ENCODE results near the gene VAMP4.
A peak's percentile ranks its signal among the peaks of the same experiment; 100 is the strongest.

The VAMP4 gene, protein sequence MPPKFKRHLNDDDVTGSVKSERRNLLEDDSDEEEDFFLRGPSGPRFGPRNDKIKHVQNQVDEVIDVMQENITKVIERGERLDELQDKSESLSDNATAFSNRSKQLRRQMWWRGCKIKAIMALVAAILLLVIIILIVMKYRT

DNA sequence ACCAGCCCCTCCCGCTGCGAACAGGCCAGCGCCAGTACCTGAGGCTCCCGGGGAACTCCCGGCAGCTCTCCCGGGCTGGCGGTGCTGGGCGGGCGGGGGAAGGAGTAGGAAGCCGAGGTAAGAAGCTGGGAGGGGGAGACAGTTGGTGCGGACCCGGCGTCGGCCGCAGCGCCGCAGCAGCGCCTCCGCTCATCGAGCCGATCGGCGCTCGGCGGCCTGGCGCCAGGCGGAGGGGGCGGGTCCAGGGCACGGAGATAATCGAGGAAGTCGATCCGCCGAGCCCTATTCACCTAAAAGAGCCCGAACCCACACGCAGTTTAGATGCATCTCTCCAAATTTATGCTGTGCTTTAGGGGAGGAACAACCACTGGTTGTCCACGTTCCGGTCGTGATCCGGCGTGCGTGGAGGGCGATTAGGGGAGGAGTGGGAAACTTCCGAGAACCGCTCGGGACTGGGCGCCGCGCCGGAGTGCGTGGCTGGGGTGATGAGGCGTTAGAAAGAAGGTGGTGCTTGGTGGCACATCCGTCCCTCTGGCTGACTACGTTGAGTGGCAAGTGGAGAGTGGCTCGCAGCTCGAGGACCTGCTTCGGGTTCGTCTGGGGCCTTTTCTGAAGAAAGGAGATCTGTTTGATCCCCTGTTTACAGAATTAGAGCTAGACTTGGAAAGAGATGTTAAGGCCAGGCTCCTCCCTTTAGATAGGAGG is at the start of gene VAMP4:
Gene VAMP4 (minus strand): TSS at position 194 of the 705 bp plus-strand sequence. CDS start 3,651 bp downstream, outside the sequence.
- DNase-seq (ENCODE audit: low read depth in 2 of 2), result peak; percentile 58 to 74

DNA sequence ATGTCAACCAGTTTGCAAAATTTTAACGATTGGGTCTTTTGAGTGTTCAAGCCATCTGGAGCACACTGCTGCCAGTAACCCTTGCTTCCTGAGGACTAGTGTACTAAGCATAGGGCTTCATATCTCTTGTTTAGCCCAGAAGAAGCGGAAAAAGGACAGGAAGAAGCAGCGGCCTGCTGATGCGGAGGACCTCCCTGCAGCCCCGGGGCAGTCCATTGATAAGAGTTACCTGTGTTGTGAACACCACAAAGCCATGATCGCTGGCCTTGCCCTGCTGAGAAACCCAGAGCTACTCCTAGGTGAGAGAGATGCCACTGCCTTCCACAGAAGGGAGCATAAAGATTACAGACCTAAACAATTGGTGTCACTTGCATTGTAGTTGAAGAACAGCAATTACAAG is 48.5 kb upstream of the VAMP4 start:
- no peak for DNase-seq (ENCODE audit: low read depth in 2 of 2)

DNA sequence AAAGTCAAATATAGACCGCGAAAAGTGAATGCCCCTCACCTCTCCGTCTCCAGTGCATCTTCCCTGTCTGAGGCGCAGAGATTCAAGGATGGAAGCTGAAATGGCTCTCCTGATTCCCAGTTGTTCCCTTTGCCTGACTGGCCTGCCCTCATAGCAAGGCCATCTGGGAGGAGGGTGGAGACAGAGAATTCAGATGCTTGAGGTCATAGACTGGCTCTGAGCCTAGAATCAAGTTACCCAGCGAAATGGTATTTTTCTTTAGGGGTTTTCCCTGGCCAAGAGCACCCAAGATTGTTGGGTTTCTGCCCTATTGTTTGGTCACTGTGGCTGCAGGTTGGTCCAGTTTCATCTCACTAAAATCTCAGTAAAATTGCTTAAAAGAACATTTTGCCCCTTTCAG is 46.8 kb upstream of the VAMP4 start:
- DNase-seq (ENCODE audit: low read depth in 2 of 2), result no peak

DNA sequence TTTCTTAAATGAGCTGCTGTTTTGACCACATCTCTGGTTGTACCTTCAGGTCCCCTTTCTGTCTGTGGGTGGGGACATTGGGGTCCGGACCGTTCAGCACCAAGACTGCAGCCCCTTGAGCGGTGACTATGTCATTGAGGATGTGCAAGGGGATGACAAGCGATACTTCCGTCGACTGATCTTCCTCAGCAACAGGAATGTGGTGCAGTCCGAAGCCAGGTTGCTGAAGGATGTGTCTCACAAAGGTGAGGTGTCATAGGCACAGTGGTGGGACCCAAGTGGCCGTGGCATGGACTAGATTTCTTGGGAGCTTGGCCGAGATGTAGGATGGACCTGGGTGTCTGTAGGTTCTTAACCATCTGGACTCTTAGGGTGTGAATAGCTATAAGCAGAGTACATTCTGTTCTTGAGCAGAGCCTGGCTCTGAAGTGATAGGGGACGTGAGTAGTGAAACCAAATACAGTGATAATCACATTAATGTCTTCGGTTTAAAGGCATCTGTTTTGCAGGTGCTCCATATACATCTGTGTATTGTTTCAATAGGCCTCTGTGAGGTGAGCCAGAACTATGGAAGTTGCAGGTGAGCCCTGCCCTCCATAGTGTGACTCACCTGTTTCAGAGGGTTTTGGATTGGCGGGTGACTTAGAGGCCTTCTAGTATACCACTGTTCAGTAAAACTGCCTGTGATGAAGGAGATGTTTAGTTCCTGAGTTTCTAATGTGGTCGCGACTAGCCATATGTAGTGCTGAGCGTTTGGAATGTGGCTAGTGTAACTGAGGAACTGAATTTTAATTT is 46.0 kb upstream of the VAMP4 start:
- no peak for DNase-seq (ENCODE audit: low read depth in 2 of 2)

DNA sequence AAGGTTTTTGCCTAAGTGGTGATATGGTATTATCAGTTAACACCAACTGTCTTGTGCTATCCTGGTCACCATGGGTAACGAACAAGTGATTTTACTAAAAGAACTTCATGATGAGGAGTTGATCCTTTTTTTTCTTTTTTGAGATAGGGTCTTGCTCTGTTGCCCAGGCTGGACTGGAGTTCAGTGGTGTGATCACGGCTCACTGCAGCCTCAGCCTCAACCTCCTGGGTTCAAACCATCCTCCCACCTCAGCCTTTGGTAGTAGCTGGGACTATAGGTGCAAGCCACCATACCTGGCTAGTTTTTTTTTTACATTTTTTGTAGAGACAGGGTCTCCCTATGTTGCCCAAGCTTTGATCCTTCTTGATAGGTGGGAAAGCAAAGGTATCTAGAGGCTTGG is 44.7 kb upstream of the VAMP4 start:
- no peak for DNase-seq (ENCODE audit: low read depth in 2 of 2)

DNA sequence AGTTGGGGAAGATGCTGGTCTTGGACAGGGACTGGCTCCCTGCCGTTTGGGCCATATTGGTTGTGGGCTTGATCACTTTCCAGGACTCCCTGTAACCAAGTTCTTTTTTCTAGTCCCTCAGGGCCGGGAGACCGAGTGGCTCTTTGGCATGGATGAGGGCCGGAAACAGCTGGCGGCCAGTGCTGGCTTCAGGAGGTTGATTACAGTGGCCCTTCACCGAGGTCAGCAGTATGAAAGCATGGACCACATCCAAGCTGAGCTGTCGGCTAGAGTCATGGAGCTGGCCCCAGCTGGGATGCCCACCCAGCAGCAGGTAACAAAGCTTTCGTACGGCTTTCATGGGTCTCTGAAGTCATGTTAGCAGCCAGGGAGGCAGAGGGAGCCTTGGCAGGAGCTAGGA is 43.9 kb upstream of the VAMP4 start:
- no peak for DNase-seq (ENCODE audit: low read depth in 2 of 2)

DNA sequence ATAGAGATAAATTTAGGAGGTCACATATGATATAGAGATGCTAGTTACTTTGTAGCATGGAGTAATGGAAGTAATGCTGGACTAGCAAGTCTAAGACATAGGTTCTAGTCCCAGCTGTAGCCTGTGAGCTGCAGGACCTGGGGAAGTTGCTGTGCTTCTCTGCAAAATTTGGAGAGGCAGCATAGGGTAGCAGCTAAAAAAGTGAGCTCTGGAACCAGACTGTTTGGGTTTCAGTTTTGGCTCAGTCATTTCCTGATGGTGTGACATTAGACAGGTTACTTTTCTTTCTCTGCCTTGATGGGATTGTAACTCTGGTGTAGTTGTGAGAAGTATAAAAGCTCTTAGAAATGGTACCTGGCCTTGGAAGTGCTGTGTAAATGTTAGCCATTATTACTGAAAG is 42.9 kb upstream of the VAMP4 start:
- no peak for DNase-seq (ENCODE audit: low read depth in 2 of 2)

DNA sequence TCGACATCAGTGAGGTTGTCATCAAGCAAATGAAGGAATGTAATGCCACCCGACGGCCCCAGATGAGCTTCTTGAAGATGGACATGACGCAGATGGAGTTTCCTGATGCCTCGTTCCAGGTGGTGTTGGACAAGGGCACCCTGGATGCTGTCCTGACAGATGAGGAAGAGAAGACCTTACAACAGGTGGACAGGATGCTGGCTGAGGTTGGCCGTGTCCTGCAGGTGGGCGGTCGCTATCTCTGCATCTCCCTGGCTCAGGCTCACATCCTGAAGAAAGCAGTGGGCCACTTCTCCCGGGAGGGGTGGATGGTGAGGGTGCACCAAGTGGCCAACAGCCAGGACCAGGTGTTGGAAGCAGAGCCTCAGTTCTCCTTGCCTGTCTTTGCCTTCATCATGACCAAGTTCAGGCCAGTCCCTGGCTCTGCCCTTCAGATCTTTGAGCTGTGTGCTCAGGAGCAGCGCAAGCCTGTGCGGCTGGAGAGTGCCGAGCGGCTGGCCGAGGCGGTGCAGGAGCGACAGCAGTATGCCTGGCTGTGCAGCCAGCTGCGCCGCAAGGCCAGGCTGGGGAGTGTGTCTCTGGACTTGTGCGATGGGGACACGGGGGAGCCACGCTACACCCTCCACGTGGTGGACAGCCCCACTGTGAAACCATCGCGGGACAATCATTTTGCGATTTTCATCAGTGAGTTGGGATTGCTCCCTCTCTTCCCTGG is 42.1 kb upstream of the VAMP4 start:
- no peak for DNase-seq (ENCODE audit: low read depth in 2 of 2)

DNA sequence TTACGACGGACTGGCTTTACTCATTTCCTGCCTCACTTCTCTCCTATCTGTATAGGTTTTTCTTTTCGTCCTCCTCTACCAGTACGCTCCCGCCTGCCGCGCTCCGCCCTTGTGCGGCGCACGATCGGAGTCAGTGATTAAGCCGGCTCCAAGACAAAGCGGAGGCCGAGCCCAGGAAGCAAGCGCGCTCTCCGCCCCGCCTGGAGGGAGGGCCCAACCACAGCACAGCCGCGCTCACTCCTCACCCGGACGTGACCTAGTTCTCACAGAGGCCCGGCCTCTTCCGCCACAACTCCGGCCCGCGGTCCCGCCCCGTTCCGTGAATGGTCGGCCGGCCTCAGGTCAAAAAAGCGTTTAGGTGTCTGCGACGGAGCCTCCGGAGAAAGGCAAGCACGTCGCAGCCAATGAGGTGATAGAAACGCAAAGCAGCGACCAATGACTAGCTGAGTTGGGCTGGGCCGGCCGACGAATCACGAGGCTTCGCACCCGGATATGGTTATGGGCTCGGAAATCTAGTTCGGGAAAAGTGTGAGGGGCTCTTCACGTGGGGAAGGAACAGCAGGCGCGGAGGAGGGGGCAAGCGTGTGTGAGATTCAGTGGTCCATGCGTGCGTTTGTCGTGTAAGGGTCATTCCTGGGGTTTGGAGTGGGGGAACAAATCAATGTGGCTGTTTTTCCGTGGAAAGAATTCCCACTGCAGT is 39.5 kb upstream of the VAMP4 start, which contains the start of gene METTL13:
Gene METTL13 (plus strand): TSS at position 485 of the 700 bp plus-strand sequence. CDS start 308 bp downstream, outside the sequence.
- peak; percentile 91 to 94 for DNase-seq (ENCODE audit: low read depth in 2 of 2)

DNA sequence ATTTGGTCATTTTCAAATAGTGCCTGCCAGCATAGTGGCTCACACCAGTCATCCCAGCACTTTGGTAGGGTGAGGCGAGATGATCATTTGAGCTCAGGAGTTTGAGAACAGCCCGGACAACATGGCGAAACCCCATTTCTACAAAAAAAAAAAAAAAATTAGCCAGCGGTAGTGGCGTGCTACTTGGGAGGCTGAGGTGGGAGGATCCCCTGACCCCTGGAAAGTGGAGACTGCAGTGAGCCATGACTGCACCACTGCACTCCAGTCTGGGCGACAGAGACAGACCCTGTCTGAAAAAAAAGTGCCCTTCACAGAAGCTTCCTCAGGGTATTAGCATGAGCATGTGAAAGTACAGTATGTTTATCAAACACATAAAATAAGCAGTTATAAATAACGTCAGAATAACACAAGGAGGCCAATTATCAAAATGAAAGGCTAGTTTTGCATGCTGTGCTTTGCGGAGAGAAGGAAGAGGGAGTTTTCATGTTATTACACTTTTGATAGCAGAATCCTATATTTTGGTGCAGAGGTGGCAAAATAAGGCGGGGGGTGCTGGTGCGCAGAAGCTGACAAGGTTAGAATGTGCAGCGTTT is 38.8 kb upstream of the VAMP4 start:
- no peak for DNase-seq (ENCODE audit: low read depth in 2 of 2)

DNA sequence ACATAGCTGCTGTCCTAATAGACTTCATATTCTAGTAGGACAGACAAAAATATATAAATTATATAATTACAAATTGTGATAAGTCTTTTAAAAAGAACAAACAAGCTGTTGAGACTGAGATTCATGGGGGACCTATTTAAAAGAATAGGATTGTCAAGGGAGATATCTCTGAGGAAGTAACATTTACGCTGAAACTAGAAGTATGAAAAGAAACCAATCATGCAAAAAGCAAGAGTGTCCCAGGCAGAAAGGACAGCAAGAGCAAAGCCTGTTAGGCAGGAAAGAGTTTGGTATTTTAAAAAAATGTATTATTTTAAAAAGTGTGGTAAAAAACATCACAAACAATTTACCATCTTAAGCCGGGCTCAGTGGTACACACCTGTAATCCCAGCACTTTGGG is 30.4 kb upstream of the VAMP4 start:
- no peak for DNase-seq (ENCODE audit: low read depth in 2 of 2)

DNA sequence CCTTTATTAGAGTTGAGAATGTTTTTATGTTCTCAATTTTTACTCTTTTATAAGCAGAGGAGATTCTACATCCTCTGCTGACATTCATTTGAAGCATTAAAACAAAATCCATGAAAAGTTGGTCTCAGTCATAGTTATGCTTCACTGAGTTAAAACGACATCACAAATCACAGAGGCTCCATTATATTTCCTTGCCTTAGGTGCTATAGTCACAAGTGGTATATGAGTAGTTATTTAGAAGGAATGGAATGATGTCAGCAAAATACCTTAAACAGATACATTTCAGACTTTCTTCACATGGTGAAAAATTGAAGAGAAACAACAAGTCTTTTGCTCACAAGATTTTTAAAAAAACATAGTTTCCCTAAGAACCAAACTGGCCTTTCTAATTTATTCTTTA is 27.9 kb upstream of the VAMP4 start:
- no peak for DNase-seq (ENCODE audit: low read depth in 2 of 2)

DNA sequence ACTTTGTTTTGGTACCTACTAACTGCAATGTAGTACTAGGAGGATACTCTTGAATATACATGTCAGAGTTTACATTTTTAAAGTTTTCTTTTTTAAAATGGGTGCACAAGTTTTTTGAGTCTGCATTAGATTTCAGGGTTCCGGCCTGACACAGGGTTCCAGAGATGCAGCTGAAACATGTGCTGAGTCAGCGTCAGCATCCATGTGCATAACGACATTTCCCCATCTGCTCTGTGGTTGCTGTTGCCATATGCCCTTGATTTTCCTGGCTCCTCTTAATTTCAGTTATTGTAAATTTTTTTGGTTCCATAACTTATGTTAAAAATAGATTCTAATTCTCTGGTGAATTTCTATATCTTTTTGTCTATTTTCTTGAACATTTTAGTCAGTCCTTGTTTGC is 27.3 kb upstream of the VAMP4 start:
- no peak for DNase-seq (ENCODE audit: low read depth in 2 of 2)

DNA sequence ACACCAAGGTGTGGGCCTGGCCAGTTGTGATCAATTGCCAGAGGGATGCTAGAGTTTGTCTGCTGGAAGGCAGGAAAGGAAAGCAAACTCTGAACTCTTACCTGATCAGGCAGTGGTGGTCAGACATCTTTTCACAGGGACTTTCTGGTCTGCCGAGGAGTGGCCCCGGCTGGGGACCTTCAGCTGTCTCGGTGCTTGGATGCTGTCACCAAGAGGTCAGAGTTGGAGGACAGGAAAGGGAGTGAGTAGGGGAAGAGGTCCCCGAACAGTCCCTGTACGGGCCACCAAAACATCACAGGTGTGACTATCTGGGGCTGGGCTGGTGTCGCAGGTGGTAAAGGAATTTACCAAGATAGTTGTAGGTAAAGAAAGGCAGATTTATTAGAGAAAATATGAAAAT is 21.9 kb upstream of the VAMP4 start:
- DNase-seq (ENCODE audit: low read depth in 2 of 2), result no peak

DNA sequence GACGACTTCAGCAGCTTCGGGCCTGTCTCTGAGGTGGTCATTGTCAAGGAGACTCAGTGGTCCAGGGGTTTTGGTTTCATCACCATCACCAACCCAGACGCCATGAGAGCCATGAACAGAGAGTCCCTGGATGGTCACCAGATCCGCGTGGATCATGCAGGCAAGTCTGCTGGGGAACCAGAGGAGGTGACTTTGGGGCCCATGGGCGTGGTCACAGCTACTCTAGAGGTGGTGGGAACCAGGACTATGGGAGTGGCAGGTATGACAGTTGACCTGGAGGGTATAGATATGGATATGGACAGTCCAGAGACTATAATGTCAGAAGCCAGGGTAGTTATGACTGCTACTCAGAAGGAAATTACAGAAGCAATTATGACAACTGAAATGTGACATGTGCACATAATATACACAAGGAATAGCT is 20.3 kb upstream of the VAMP4 start:
- DNase-seq (ENCODE audit: low read depth in 2 of 2), result no peak

DNA sequence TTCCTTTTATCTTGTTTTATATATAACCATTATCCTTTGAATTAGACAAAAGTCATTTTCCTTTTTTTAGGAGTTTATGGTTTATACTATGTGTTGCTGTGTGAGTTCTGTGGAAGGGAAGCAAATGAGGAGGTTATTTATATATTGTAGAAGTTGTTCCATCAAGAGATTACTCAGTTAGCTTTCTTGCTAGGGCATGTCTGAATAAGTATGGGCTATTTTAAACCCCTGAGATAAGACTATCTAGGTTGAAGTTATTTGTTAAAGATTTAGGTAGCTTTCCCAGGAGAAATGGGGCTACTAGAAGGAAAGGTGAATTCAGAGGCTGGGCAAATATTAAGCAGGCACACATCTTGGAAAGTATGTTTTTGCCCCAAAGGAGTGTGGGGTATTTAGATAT is 16.1 kb upstream of the VAMP4 start:
- no peak for DNase-seq (ENCODE audit: low read depth in 2 of 2)

DNA sequence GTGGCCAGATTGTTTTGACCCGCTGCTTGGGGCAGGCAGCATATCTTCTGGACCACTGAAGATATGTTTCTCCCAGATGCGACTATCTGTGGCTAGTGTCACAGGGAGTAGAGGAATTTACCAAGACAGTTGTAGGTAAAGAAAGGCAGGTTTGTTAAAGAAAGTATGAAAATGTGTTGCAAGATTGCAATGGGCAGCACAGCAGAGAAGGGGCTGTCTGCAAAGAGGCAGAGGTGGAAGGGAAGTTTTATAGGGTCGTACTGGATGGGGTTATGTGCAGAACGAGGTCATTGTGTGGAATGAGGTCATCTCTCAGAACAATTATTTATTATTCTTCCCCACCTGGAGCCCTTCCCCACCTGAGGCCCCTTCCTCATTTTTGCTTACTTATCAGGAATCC is 15.0 kb upstream of the VAMP4 start:
- DNase-seq (ENCODE audit: low read depth in 2 of 2), result no peak

DNA sequence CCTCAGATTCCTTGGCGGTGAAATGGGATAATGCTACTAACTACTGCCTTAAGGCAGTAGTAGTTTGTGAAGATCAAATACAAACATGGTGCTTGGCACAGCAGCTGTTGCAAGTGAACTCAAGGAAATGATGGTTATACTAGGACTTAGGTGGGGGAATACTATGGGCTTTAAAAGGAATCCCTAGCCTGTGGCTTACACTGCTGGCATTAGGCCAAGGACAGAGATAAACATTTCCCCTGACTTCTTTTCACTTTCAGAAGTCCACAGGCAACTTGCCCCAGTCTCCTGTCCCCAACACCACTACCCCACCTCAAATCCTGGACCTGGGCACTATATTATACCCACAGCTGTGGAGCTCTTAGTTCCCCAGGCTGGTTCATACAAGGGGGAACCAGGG is 13.1 kb upstream of the VAMP4 start:
- no peak for DNase-seq (ENCODE audit: low read depth in 2 of 2)

DNA sequence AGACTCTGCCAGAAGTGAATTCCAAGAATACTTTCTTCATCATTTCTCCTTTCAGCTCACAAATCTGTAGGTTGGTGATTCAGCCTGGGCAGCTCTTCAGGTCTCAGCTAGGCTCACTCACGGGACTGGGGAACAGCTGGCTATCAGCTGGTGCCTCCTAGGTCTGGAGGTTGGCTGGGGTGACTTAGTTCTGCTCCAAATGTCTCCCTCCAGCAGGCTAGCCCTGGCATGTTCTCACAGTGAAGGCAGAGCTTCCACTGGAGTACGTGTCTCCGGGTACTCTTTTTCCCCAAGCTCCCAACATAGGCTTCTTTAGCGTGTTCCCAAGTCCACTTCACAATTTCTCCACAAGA is 12.5 kb upstream of the VAMP4 start:
- no peak for DNase-seq (ENCODE audit: low read depth in 2 of 2)

DNA sequence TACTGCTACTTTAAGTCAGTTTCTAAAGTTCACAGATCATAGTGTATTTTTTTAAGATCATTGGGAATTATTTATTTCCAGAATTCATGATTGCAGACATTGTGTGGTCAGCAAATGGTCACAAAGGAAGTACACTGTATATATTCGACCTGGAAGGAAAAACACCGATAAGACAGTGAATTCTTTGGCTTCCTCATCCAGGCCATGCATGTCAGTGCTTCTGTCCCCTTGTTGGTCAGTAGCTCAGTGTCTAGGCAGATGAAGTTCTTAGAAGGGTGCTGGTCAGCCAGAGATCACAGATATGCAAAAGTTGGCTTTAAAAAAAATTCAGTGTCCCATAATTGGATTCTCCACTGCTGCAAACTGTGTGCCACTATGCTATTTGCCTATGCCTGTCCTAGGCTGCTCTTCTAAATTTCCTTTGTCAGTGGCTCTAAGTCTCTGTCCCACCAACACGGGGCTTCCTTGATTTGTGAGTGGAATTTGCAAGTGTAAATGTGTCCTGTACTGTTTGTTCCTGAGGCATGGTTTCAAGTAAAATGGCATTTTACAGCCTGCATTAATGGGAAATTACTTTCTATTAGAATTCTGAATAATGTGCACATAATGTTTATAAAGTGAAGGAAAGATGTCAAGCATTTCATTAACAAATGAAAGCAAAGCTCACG is 12.0 kb upstream of the VAMP4 start:
- DNase-seq (ENCODE audit: low read depth in 2 of 2), result no peak

DNA sequence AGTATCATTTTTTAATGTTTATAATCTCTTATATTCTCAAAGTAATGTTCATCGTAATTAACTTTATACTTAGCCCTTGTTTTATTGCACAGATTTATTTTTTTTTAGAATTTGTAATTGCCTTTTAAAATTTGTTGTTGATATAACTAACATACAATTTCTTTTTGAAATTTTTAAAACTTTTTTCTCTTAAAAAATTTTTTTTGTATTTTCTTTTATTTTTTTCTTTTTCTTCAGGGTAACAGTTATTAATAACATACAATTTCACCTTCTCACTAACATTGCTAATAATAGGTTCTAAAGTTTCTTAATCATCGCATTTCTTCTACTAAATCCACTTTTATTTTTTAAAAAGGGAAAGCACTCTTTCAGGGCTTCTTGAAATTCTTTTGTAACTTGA is 11.3 kb upstream of the VAMP4 start:
- DNase-seq (ENCODE audit: low read depth in 2 of 2), result no peak

Measured in stimulated activated CD4-positive, alpha-beta T cell treated with anti-CD3 and anti-CD28 coated beads, Interleukin-1b, Interleukin-23, amount 100 ng/mL, for 1 hour (primary cell).